D721Med (cell line): ENCODE results near the gene SFMBT2.

Experiments
- DNase-seq: peaks from one replicate; pipeline ENCODE4 v3.0.0; 2011; ENCODE audit warnings: low spot score; ENCODE audit not compliant: insufficient read length
- FAIRE-seq: peaks from 2 replicates; lab custom pipeline; 2011; peaks lifted over from hg19 to GRCh38; lab: Jason Lieb, UNC
- CTCF ChIP-seq: IDR thresholded peaks from 2 replicates; pipeline ENCODE4 v1.5.1; 2012; ENCODE audit warnings: mild to moderate bottlenecking, control low read depth; ENCODE audit not compliant: insufficient read depth; ENCODE audit errors: missing control alignments

Gene SFMBT2

GRCh38 chr10:7202793-7203355 is 208.0 kb downstream of the SFMBT2 start:
- TF ChIP-seq CTCF = no peak
- FAIRE-seq (no peak), DNase-seq (no peak)

GRCh38 chr10:7199152-7199760 is 211.6 kb downstream of the SFMBT2 start:
- no peak for DNase-seq
- TF ChIP-seq CTCF = no peak
- FAIRE-seq = no peak

- DNase-seq = no peak
- no peak for FAIRE-seq
These were observed 214.6 kb downstream of the SFMBT2 start for GRCh38 chr10:7196284-7196683.

GRCh38 chr10:7195118-7195517 is 215.7 kb downstream of the SFMBT2 start:
- FAIRE-seq = no peak
- no peak for TF ChIP-seq CTCF
- DNase-seq = no peak

More at GRCh38 chr10:7196284-7196683, 214.6 kb downstream of the SFMBT2 start:
- TF ChIP-seq CTCF = no peak

GRCh38 chr10:7194571-7194970 is 216.3 kb downstream of the SFMBT2 start:
- no peak for FAIRE-seq
- no peak for TF ChIP-seq CTCF
- DNase-seq = no peak

GRCh38 chr10:7193369-7193768 is 217.5 kb downstream of the SFMBT2 start:
- no peak for FAIRE-seq
- no peak for TF ChIP-seq CTCF
- no peak for DNase-seq

GRCh38 chr10:7192831-7193361 is 217.9 kb downstream of the SFMBT2 start:
- DNase-seq = no peak
- FAIRE-seq = no peak
- TF ChIP-seq CTCF = no peak
